Measurements from ENCODE around the gene EXOC2.

DNA sequence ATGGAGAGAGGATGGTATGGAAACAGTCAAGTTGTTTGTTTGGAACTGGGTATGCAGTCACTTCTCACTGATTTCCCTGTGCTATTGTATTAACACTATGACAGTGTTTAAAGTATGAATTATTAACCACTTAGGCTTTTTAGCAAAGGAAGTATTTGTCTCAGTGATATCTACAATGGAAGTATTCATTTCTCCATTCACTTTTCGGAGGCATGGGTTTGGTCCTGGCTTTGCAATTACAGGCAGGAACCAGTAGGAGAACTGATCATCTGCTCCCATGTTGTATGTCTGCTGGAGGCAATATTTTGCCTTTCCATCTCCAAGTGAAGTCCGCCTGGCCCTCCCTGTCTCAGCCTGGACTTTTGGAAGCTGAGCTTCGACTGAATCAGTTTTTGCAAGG lies 30.6 kb upstream of the EXOC2 start:
- TF ChIP-seq, protein P1, sequence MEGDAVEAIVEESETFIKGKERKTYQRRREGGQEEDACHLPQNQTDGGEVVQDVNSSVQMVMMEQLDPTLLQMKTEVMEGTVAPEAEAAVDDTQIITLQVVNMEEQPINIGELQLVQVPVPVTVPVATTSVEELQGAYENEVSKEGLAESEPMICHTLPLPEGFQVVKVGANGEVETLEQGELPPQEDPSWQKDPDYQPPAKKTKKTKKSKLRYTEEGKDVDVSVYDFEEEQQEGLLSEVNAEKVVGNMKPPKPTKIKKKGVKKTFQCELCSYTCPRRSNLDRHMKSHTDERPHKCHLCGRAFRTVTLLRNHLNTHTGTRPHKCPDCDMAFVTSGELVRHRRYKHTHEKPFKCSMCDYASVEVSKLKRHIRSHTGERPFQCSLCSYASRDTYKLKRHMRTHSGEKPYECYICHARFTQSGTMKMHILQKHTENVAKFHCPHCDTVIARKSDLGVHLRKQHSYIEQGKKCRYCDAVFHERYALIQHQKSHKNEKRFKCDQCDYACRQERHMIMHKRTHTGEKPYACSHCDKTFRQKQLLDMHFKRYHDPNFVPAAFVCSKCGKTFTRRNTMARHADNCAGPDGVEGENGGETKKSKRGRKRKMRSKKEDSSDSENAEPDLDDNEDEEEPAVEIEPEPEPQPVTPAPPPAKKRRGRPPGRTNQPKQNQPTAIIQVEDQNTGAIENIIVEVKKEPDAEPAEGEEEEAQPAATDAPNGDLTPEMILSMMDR (conservative IDR thresholded peaks at IDR 0.05): peak; percentile 15; the same call in 1 of the 2 replicates
- TF ChIP-seq ZFX (IDR thresholded peaks at IDR 0.05): no peak

Measured in C4-2B (cell line).